HUES6 (cell line): ENCODE measurements around the gene IL1R2.
"Not testable (repeated sequence)": the region's sequence is repeated elsewhere in the genome, so short reads cannot be mapped to it uniquely, and the experiment has no call there.

Source experiments
- H3K27ac ChIP-seq: 2 replicates; pipeline ENCODE4 v1.7.0; 2013; ENCODE audit warnings: low read depth, mild to moderate bottlenecking, low read length, inconsistent platforms
- H3K27me3 ChIP-seq: 2 replicates; pipeline ENCODE4 v1.6.1; 2013; ENCODE audit warnings: low read length; ENCODE audit not compliant: control insufficient read depth, insufficient read depth
- H3K36me3 ChIP-seq: 2 replicates; pipeline ENCODE4 v1.6.1; 2013; ENCODE audit warnings: low read length; ENCODE audit not compliant: control insufficient read depth, insufficient read depth
- H3K4me1 ChIP-seq: 2 replicates; pipeline ENCODE4 v1.6.1; 2013; ENCODE audit warnings: low read length; ENCODE audit not compliant: control insufficient read depth, insufficient read depth
- H3K4me3 ChIP-seq: 2 replicates; pipeline ENCODE4 v1.5.1; 2013; ENCODE audit warnings: low read depth, low read length
- H3K9ac ChIP-seq: one replicate; pipeline ENCODE4 v1.6.1; 2013; ENCODE audit warnings: mild to moderate bottlenecking, low read length
- H3K9me3 ChIP-seq: 2 replicates; pipeline ENCODE4 v1.6.1; 2013; ENCODE audit warnings: low read depth, low read length; ENCODE audit not compliant: control insufficient read depth, insufficient read depth

Gene IL1R2

DNA sequence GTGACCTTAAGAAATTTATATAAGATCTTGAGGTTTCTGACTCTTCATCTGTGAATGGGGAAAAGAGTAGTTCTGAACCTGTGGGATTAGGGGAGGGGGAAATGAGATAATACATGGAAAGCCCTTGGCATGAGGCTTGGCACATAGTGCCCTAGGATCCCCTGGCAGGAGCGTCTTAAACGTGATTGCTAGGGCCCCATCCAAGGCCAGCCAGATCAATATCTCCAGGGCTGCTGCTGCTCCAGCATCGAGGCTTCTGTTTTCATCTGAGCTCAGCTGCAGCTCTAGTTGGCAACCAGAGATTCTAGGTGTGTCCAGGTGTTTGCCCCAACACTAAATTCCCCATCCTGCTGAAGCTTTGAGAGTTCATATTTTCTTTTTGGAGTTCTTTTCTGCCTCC, 71.0 kb downstream of the IL1R2 start:
- Histone ChIP-seq H3K4me3 (no peak overlapping the region), H3K27me3 (no peaks in the 10 kb centered on the region), H3K4me1 (peaks cover 15% of the 10 kb centered on the region; the same call in 1 of the 2 replicates), H3K27ac (no peak overlapping the region), H3K9ac (no peak overlapping the region), H3K9me3 (no peaks in the 10 kb centered on the region), H3K36me3 (no peaks in the 10 kb centered on the region)

DNA sequence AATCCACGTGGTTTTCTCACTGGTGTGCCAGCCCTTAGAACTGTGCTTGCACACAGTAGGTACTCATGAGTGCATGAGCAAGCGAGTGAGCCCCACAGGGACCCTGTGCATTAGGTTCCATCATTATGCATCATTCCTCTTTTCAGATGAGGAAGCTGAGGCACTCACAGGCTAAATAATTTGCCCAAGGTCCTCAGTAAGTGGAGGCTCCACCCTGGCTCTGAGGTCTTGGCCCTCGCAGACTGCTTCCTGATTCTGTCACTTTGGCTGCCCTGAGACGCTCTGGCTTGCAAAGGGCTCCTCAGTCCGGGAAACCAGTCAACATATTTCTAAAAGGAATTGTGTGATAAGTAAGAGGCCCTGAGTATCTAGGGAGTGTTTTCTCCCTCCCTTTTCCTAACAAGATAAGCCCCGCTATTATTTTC, 71.7 kb downstream of the IL1R2 start:
- H3K27ac ChIP-seq: no peak overlapping the region
- H3K9ac ChIP-seq: no peak overlapping the region
- no peaks in the 10 kb centered on the region for H3K9me3 ChIP-seq
- H3K4me3 ChIP-seq: no peak overlapping the region
- H3K36me3 ChIP-seq: no peaks in the 10 kb centered on the region
- no peaks in the 10 kb centered on the region for H3K27me3 ChIP-seq
- peaks cover 10% of the 10 kb centered on the region; the same call in 1 of the 2 replicates for H3K4me1 ChIP-seq

DNA sequence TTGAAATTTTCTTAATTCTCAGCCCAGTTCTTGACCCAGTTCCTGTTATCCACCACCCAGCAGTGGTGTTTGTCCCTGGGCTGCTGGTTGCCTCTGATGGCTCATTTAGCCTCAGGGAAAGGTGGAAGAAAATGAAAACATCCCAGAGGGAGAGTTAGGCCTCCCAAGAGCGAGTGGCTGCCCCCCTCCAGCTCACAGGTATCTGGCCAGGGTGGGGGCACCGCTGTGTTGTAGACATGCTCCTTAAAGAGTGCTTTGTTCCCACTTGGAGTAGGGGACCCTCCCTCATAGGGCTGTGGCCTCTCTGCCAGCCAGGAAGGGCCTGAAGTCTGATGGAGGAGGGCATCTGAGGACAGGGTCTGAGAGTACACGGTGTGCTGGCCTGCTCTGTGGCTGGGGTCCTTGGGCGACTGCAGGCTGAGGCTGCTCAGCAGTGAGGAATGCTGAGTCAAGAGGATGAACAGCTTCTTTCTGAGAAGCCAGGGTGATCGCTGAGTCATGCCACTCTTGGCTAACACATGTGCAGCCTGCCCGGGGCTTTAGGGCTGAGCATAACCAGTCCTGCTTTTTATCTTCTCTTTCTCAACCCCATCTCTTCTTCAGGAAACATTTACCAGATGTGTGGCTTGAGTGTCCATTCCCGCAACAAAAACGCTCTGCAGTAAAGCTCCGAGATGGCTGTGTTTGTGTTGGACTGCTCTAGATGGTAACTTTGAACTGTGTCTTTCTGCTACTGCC, 72.3 kb downstream of the IL1R2 start:
- no peaks in the 10 kb centered on the region for H3K27me3 ChIP-seq
- no peak overlapping the region for H3K27ac ChIP-seq
- no peak overlapping the region for H3K4me3 ChIP-seq
- no peaks in the 10 kb centered on the region for H3K36me3 ChIP-seq
- peaks cover 10% of the 10 kb centered on the region; the same call in 1 of the 2 replicates for H3K4me1 ChIP-seq
- no peaks in the 10 kb centered on the region for H3K9me3 ChIP-seq
- no peak overlapping the region for H3K9ac ChIP-seq

DNA sequence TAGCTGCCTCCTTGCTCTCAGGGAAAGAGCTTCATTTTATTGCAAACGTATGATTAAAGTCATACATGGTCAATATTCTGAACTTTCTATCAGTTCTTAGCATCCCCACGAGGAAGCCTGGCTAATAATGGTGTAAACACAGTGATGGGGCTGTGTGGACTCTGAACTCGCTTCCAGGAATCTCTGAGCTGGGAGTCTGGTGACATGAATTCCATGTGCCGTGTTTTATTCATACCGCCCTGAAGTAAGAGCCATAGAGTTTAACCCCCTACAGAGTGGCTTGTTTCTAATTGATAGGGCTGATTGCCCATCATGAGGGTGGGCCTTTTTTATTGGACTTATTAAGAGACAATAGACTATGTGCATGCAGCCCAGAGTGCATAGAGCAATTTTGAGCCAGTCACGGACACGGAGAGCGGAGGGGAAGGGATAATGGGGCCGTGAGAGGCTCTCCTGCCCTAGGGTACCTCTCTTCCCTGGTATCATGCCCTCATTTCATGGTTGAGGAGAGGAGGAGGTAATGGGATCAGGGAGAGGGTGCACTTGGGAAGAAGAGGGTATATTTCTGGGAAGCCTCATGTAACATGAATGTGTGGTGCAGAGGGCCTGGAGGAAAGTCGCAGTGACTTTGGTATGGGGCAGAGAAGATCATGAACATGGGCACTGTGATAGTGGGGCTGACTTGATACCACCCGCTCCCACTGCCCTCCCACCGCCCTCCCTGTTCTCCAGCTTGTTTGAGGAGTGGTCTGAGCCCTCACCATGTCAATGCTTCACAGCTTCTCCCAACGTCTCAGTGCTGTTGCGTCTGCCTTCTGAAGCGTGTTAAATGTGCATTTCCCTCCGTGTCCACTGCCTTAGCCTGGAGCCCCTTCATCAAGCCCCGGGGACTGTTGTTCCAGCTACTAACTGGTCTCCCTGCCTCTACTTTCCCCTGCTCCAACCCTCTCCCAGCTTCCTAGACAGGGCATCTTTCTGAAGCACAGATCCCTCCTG, 73.2 kb downstream of the IL1R2 start:
- no peak overlapping the region for H3K9ac ChIP-seq
- no peak overlapping the region for H3K4me3 ChIP-seq

DNA sequence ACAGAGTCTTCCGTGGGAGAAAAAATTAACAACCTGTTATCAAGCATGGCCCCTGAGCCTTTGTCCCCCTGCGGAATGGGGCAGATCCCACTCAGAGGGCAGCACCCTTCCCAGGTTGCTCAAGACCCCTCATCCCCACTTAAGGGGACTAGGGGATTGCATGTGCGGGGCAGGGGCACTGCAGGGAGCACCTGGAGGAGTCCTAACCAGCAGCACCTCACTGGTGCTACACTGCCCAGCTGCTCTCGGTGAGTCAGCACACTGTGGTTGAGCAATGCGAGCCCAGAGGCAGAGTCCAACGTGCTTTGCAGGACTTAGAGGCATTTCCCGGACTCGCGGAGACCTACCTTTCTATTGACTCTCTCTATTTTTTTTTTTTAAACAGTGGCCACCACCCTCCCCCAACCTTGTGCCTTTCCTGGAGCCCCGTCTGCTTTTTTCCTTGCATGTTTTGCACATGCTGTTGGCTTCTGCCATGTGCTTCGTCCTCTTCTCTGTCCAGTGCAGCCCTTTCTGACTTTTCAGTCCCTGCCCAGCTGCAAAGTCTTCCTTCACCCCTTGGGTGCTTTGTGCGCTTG, 74.0 kb downstream of the IL1R2 start:
- no peak overlapping the region for H3K4me3 ChIP-seq
- H3K9me3 ChIP-seq: no peaks in the 10 kb centered on the region
- no peaks in the 10 kb centered on the region for H3K36me3 ChIP-seq
- no peaks in the 10 kb centered on the region for H3K27me3 ChIP-seq
- no peak overlapping the region for H3K27ac ChIP-seq
- no peak overlapping the region for H3K9ac ChIP-seq
- peaks cover 10% of the 10 kb centered on the region; the same call in 1 of the 2 replicates for H3K4me1 ChIP-seq

More for the DNA sequence above, 73.2 kb downstream of the IL1R2 start:
- H3K4me1 ChIP-seq: peaks cover 10% of the 10 kb centered on the region; the same call in 1 of the 2 replicates
- H3K36me3 ChIP-seq: no peaks in the 10 kb centered on the region
- no peaks in the 10 kb centered on the region for H3K27me3 ChIP-seq
- no peaks in the 10 kb centered on the region for H3K9me3 ChIP-seq
- H3K27ac ChIP-seq: no peak overlapping the region

DNA sequence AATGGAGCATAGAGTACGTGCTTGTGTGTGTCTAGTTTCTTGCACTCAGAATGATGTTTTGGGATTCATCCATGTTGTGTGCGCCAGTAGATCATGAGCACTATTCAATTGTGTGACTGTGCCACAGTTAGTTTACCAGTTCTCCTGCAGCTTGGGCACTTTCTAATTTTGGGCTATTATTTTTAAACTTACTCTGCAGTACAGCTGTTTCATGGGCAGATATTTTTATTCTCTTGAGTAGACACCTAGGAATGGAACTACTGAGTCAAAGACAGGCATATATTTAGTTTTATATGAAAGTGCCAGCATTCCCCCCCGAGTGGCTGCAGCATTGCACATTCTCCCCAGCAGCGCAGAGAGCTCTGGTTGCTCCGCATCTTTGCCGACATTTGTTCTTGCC, 74.8 kb downstream of the IL1R2 start:
- Histone ChIP-seq H3K4me1 (peaks cover 10% of the 10 kb centered on the region; the same call in 1 of the 2 replicates), H3K27ac (no peak overlapping the region), H3K36me3 (no peaks in the 10 kb centered on the region), H3K9ac (no peak overlapping the region), H3K27me3 (no peaks in the 10 kb centered on the region), H3K9me3 (no peaks in the 10 kb centered on the region), H3K4me3 (no peak overlapping the region)

DNA sequence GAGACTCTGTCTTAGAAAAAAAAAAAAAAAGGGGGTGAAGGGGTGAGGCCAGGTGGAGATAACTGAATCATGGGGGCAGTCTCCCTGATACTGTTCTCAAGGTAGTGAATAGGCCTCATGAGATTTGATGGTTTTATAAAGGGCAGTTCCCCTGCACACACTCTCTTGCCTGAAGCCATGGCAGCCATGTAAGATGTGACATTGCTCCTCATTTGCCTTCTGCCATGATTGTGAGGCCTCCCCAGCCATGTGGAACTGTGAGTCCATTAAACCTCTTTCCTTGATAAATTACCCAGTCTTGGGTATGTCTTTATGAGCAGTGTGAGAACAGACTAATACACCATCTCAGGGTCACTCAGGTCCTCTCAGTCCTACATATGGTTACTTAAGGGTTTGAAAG, 76.4 kb downstream of the IL1R2 start:
- H3K9ac ChIP-seq, H3K4me3 ChIP-seq, H3K27me3 ChIP-seq, H3K36me3 ChIP-seq, H3K9me3 ChIP-seq, H3K27ac ChIP-seq: not testable (repeated sequence)
- peaks cover 10% of the 10 kb centered on the region; the same call in 1 of the 2 replicates for H3K4me1 ChIP-seq

DNA sequence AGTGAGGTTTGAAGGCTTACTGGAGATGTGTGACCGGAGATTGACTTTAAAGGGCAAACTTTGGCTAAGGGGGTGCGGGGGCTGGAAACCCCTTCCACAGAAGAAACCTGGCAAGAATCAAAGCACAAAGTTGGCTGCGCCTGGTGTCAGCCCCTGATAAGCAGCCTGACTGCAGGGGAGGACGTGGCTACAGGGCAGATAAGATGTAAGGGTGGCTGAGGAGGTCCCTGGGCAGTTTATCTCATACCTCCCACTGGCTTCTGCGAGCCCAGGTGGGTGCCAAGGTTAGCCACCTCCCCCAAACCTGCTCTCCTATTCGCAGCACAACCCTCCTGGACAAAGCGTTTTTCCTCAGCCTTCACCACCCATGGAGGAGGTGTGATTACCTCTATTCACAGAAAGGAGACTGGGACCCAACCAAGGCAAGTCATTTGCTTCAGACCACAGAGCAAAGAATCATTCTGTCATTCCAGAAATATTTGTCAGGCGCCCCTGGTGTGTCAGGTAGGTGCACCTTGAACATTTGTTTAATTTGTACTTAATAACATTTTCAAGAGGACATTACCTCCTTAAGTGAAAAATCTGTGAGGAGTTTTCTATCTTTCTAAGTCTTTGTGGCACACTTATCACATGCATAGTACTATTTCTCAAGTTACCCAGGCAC, 77.7 kb downstream of the IL1R2 start:
- H3K27me3 ChIP-seq: no peaks in the 10 kb centered on the region
- no peak overlapping the region for H3K9ac ChIP-seq
- H3K4me3 ChIP-seq: no peak overlapping the region
- H3K27ac ChIP-seq: no peak overlapping the region
- no peaks in the 10 kb centered on the region for H3K36me3 ChIP-seq
- H3K4me1 ChIP-seq: peaks cover 3% of the 10 kb centered on the region; the same call in 1 of the 2 replicates
- H3K9me3 ChIP-seq: no peaks in the 10 kb centered on the region

DNA sequence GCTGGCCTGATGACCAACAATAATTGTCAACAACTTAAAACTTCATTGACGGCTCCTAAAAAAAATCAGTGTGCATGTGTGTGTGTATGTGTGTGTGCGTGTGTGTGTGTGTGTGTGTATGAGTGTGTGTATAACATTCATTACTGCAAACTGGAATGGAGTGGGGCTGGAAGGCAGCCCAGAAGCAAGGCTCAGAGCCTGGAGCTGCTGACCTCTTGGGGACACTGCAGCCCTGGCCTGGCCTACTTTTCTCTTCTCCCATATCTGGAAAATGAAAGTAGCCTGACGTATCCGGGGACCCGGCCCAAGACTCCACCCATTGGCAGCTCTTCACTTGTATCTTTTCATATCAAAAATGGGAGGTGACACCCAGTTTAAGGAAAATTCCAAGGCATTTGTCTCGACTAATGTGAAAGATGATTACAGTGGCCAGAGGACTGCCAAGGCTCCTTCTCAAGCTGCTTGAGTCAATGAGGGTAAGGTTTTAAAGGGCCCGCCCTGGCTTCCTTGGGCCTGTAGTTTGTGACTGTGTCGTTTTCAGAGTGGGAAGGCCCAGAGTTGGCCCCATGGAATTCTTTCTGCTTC, 78.4 kb downstream of the IL1R2 start:
- H3K9me3 ChIP-seq: no peaks in the 10 kb centered on the region
- no peaks in the 10 kb centered on the region for H3K27me3 ChIP-seq
- no peak overlapping the region for H3K4me3 ChIP-seq
- H3K36me3 ChIP-seq: no peaks in the 10 kb centered on the region
- H3K27ac ChIP-seq: no peak overlapping the region
- no peak overlapping the region for H3K9ac ChIP-seq
- no peaks in the 10 kb centered on the region for H3K4me1 ChIP-seq

DNA sequence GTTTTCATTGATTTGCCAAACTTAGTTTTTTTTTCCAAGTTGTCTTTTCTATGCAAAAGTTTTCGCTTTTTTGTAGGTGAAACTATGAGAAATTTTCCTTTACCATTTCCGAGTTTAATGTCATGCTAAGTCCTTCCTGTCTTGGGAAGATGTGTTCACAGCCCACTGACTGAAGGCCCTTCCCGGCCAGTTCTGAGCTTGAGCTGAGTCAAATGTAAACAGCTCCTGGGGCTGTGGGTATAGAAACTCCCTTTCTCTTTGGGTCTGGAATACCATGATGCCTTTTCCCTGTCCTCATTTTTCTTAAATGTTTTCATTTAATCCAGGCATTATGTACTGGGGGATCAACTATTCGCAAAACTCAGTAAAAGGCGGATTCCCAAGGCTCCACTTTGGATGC, 81.0 kb downstream of the IL1R2 start:
- Histone ChIP-seq H3K4me3 (no peak overlapping the region), H3K9me3 (no peaks in the 10 kb centered on the region), H3K27ac (no peak overlapping the region), H3K4me1 (no peaks in the 10 kb centered on the region), H3K9ac (no peak overlapping the region), H3K36me3 (no peaks in the 10 kb centered on the region), H3K27me3 (no peaks in the 10 kb centered on the region)
